ENCODE results near the gene HIGD2B. TPM values are rescaled to one million over a fixed set of nuclear protein-coding genes. Genes with fewer than 3 reads are reported as not detected.
"Not testable (repeated sequence)": the region's sequence is repeated elsewhere in the genome, so short reads cannot be mapped to it uniquely, and the experiment has no call there.

HIGD2B gene
- total and polyA plus RNA-seq, 4 donors: not detected

GRCh38 chr15:72648631-72649253 lies 37.2 kb downstream of the HIGD2B start:
- not testable (repeated sequence) for H3K4me1 ChIP-seq (ENCODE audit: control insufficient read depth in 5 of 5, insufficient read depth in 5 of 5, low read length in 5 of 5); H3K9me3 ChIP-seq (ENCODE audit: control insufficient read depth in 4 of 4, insufficient read depth in 3 of 4, low read length in 3 of 4); H3K36me3 ChIP-seq (ENCODE audit: control insufficient read depth in 4 of 4, insufficient read depth in 4 of 4, low read length in 4 of 4); H3K27me3 ChIP-seq (ENCODE audit: control insufficient read depth in 3 of 3, insufficient read depth in 3 of 3, low read length in 2 of 3); ATAC-seq (ENCODE audit: insufficient read depth, low FRiP score); H3K27ac ChIP-seq (ENCODE audit: low read depth in 1 of 2, low read length in 1 of 2); DNase-seq; H3K9ac ChIP-seq (ENCODE audit: insufficient read depth in 1 of 2, low read length in 2 of 2); H3K4me3 ChIP-seq
- 85 to 88% methylated on average over 8 of the region's 10 CpGs for WGBS, 2 donors

DNA sequence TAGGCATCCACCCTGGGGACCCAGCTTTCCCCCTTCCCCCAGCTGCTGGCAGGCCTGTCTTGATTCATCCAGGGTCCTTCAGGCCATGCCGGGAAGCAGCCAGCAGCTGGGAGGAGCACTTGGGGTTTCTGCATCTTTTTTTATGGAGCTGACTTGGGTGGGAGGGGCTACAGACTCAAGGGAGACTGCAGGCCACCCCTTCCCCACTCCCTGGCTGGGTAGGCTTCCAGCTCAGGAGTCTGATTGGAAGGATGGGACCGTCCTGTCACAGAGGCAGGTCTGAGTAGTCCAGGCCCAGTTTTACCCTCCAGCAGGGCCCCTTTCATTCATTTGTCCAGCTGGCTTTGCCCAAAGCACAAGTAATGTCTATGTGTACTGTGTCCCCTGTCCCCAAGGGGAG lies 43.7 kb downstream of the HIGD2B start:
- H3K9ac ChIP-seq (ENCODE audit: insufficient read depth in 1 of 2, low read length in 2 of 2); H3K4me1 ChIP-seq (ENCODE audit: control insufficient read depth in 5 of 5, insufficient read depth in 5 of 5, low read length in 5 of 5); H3K27ac ChIP-seq (ENCODE audit: low read depth in 1 of 2, low read length in 1 of 2); H3K27me3 ChIP-seq (ENCODE audit: control insufficient read depth in 3 of 3, insufficient read depth in 3 of 3, low read length in 2 of 3); ATAC-seq (ENCODE audit: insufficient read depth, low FRiP score); H3K36me3 ChIP-seq (ENCODE audit: control insufficient read depth in 4 of 4, insufficient read depth in 4 of 4, low read length in 4 of 4); DNase-seq; H3K4me3 ChIP-seq; H3K9me3 ChIP-seq (ENCODE audit: control insufficient read depth in 4 of 4, insufficient read depth in 3 of 4, low read length in 3 of 4): not testable (repeated sequence)
- WGBS, 2 donors: no CpG with 5 or more reads among the region's 2 CpGs

- H3K4me3 ChIP-seq; ATAC-seq (ENCODE audit: insufficient read depth, low FRiP score); H3K9me3 ChIP-seq (ENCODE audit: control insufficient read depth in 4 of 4, insufficient read depth in 3 of 4, low read length in 3 of 4); H3K27ac ChIP-seq (ENCODE audit: low read depth in 1 of 2, low read length in 1 of 2); H3K9ac ChIP-seq (ENCODE audit: insufficient read depth in 1 of 2, low read length in 2 of 2); H3K27me3 ChIP-seq (ENCODE audit: control insufficient read depth in 3 of 3, insufficient read depth in 3 of 3, low read length in 2 of 3); H3K36me3 ChIP-seq (ENCODE audit: control insufficient read depth in 4 of 4, insufficient read depth in 4 of 4, low read length in 4 of 4); H3K4me1 ChIP-seq (ENCODE audit: control insufficient read depth in 5 of 5, insufficient read depth in 5 of 5, low read length in 5 of 5); DNase-seq: not testable (repeated sequence)
- no CpG with 5 or more reads among the region's 26 CpGs for WGBS, 2 donors
Observed at GRCh38 chr15:72639759-72640483, 46.1 kb downstream of the HIGD2B start.

- H3K9ac ChIP-seq (ENCODE audit: insufficient read depth in 1 of 2, low read length in 2 of 2); H3K27me3 ChIP-seq (ENCODE audit: control insufficient read depth in 3 of 3, insufficient read depth in 3 of 3, low read length in 2 of 3); H3K36me3 ChIP-seq (ENCODE audit: control insufficient read depth in 4 of 4, insufficient read depth in 4 of 4, low read length in 4 of 4); H3K4me1 ChIP-seq (ENCODE audit: control insufficient read depth in 5 of 5, insufficient read depth in 5 of 5, low read length in 5 of 5); H3K9me3 ChIP-seq (ENCODE audit: control insufficient read depth in 4 of 4, insufficient read depth in 3 of 4, low read length in 3 of 4): not testable (repeated sequence)
- peak overlapping the region; percentile 35 for H3K4me3 ChIP-seq
- DNase-seq (peak; percentile 84 to 93 (median 85)), ATAC-seq (ENCODE audit: insufficient read depth, low FRiP score) (peak; percentile 79)
- WGBS, 2 donors: 0 to 2% methylated on average over 16 to 24 of the region's 43 CpGs
- peak overlapping the region in 1 of 2 donors; percentile 63 for H3K27ac ChIP-seq (ENCODE audit: low read depth in 1 of 2, low read length in 1 of 2)
Observed at GRCh38 chr15:72636519-72637282, 49.3 kb downstream of the HIGD2B start.

GRCh38 chr15:72629068-72629570 lies 56.9 kb downstream of the HIGD2B start:
- not testable (repeated sequence) for H3K4me3 ChIP-seq; DNase-seq; H3K27me3 ChIP-seq (ENCODE audit: control insufficient read depth in 3 of 3, insufficient read depth in 3 of 3, low read length in 2 of 3); H3K9ac ChIP-seq (ENCODE audit: insufficient read depth in 1 of 2, low read length in 2 of 2); H3K9me3 ChIP-seq (ENCODE audit: control insufficient read depth in 4 of 4, insufficient read depth in 3 of 4, low read length in 3 of 4); H3K36me3 ChIP-seq (ENCODE audit: control insufficient read depth in 4 of 4, insufficient read depth in 4 of 4, low read length in 4 of 4); H3K27ac ChIP-seq (ENCODE audit: low read depth in 1 of 2, low read length in 1 of 2); ATAC-seq (ENCODE audit: insufficient read depth, low FRiP score); H3K4me1 ChIP-seq (ENCODE audit: control insufficient read depth in 5 of 5, insufficient read depth in 5 of 5, low read length in 5 of 5)
- 80 to 91% methylated on average over 6 to 7 of the region's 7 CpGs for WGBS, 2 donors

DNA sequence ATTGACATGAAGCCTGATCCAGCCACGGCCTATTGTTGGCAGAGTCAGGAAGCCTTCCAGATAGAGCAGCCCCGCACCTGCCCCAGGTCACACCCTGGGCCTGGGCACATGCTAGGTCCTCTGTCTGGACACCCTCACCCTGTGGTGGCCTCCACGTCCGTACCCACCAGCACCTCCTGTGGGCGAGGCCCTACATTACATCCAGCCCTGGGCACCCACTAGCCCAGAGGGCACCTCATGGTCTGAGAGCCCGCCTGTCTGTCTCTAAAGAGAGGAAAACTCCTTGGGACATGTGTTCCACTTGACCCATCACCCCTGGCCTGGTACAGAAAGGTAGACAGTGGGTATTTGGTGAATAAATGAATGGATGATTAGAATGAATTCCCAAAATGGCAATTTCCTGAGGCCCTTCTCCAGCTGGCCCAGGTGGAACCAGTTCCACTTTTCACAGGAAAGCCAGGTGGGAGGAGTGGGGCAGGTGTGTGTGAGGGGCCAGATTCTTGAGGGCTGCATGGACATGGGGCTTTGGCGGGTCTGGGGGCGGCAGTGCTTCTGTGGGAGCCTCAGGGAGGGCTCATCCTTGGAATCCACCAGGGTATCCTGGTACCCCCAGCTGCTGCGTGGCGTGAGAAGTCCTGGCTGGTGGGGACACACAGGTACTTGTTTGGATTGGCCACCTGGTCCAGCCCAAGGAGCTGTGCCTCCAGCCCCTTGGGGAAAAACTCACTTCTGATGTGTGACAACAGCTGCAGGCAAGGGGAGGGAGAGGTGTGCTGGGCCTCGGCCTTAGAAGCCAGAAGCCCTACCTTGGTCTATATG lies 57.5 kb downstream of the HIGD2B start:
- H3K9me3 ChIP-seq (ENCODE audit: control insufficient read depth in 4 of 4, insufficient read depth in 3 of 4, low read length in 3 of 4); DNase-seq; H3K9ac ChIP-seq (ENCODE audit: insufficient read depth in 1 of 2, low read length in 2 of 2); H3K36me3 ChIP-seq (ENCODE audit: control insufficient read depth in 4 of 4, insufficient read depth in 4 of 4, low read length in 4 of 4); H3K27me3 ChIP-seq (ENCODE audit: control insufficient read depth in 3 of 3, insufficient read depth in 3 of 3, low read length in 2 of 3); ATAC-seq (ENCODE audit: insufficient read depth, low FRiP score); H3K4me3 ChIP-seq; H3K27ac ChIP-seq (ENCODE audit: low read depth in 1 of 2, low read length in 1 of 2); H3K4me1 ChIP-seq (ENCODE audit: control insufficient read depth in 5 of 5, insufficient read depth in 5 of 5, low read length in 5 of 5): not testable (repeated sequence)
- WGBS, 2 donors: 89 to 93% methylated on average over 11 of the region's 11 CpGs

GRCh38 chr15:72626153-72626552 lies 59.8 kb downstream of the HIGD2B start:
- ATAC-seq (ENCODE audit: insufficient read depth, low FRiP score); H3K4me3 ChIP-seq; H3K27me3 ChIP-seq (ENCODE audit: control insufficient read depth in 3 of 3, insufficient read depth in 3 of 3, low read length in 2 of 3); H3K27ac ChIP-seq (ENCODE audit: low read depth in 1 of 2, low read length in 1 of 2); H3K4me1 ChIP-seq (ENCODE audit: control insufficient read depth in 5 of 5, insufficient read depth in 5 of 5, low read length in 5 of 5); H3K9ac ChIP-seq (ENCODE audit: insufficient read depth in 1 of 2, low read length in 2 of 2); DNase-seq; H3K36me3 ChIP-seq (ENCODE audit: control insufficient read depth in 4 of 4, insufficient read depth in 4 of 4, low read length in 4 of 4); H3K9me3 ChIP-seq (ENCODE audit: control insufficient read depth in 4 of 4, insufficient read depth in 3 of 4, low read length in 3 of 4): not testable (repeated sequence)
- WGBS, 2 donors: 79 to 88% methylated on average over 3 of the region's 3 CpGs

Measured in lung (tissue), 10 donors.